ENCODE measurements around the gene HNRNPH3. TPM values are rescaled to one million over a fixed set of nuclear protein-coding genes. Genes with fewer than 3 reads are reported as not detected.
A peak's percentile ranks its signal among the peaks of the same experiment; 100 is the strongest.

The HNRNPH3 gene
- total RNA-seq, 1 experiment from 2014 or later, result 244 TPM

DNA sequence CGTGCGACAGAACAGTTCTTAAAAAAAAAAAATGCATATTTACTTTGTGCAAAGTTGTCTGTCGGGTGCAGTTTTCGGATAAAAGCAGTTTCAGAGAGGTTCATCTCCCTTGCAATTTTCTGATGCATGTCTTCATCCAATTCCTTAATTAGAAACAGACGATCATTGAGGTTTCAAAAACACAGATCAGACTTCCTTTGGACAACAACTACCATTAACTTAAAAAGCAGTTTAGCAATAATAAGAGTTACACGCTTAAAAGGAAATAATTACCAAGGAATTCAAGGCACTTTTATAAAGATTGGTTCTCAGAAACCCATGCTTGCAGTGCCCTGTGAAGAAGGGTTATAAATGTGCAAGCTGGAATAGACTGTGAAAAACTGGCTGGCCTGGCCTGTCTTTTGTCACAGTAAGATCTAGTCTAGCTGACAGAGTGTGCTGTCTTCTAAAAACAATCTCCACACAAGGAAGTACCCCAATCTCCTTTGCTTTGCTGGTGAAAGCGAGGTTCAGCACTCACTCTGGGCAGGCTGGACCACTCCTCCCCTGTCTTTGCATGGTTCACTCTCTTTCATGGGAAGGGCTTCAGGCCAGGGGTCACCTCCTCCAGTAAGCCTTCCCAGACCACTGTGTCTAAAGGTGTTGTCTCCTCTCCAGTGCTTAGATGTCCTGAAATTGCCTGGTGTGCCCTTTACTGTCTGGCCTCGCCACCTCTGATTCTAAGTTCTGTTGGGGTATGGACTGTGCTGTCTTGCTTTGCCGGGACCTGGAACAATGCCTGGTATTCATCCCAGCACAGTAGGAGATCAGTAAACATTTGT lies 34.8 kb upstream of the HNRNPH3 start:
- Histone ChIP-seq H2BK5ac (ENCODE audit: insufficient read length, low read length) (no peak overlapping the region), H4K8ac (replicated peaks; ENCODE audit: insufficient read length, low read depth, low read length) (no peak overlapping the region), H2BK12ac (ENCODE audit: insufficient read length, low read depth, low read length) (no peak overlapping the region), H2BK20ac (ENCODE audit: low read depth, low read length, poor library complexity, severe bottlenecking) (no peak overlapping the region), H3K4ac (ENCODE audit: low read depth, low read length) (no peak overlapping the region), H3K79me2 (ENCODE audit: insufficient read depth, low read length) (no peaks in the 10 kb centered on the region), H3K56ac (ENCODE audit: insufficient read length, low read depth, low read length) (no peak overlapping the region), H4K91ac (ENCODE audit: insufficient read length, low read depth, low read length) (no peak overlapping the region), H3K79me1 (ENCODE audit: insufficient read depth, low read depth, low read length, poor library complexity, severe bottlenecking) (no peaks in the 10 kb centered on the region), H3K27me3 (ENCODE audit: insufficient read depth, low read length) (no peaks in the 10 kb centered on the region), H2AFZ (ENCODE audit: low read length) (no peak overlapping the region), H2AK5ac (ENCODE audit: insufficient read length, low read length) (no peak overlapping the region), H4K5ac (ENCODE audit: insufficient read length, low read depth, low read length) (no peak overlapping the region), H3K14ac (ENCODE audit: insufficient read depth, low read length) (no peak overlapping the region; the same call in 1 of the 2 replicates), H3K9ac (ENCODE audit: extremely low read depth, insufficient read length, low read length) (no peak overlapping the region), H2BK15ac (ENCODE audit: low read depth, low read length) (no peak overlapping the region), H3K27ac (ENCODE audit: insufficient read length, low read depth, low read length) (no peak overlapping the region), H2BK120ac (ENCODE audit: low read depth, low read length, poor library complexity, severe bottlenecking) (no peak overlapping the region), H3K23me2 (ENCODE audit: insufficient read length, low read depth, low read length, poor library complexity, severe bottlenecking) (no peaks in the 10 kb centered on the region), H3K4me2 (ENCODE audit: insufficient read depth, insufficient read length, low read length) (no peak overlapping the region), H3T11ph (ENCODE audit: low read length) (no peak overlapping the region), H4K20me1 (ENCODE audit: control insufficient read depth, insufficient read depth, insufficient read length) (no peaks in the 10 kb centered on the region), H3K18ac (ENCODE audit: insufficient read length, low read depth, low read length) (no peak overlapping the region), H3K23ac (ENCODE audit: insufficient read length, low read depth, low read length) (no peak overlapping the region), H3K4me1 (ENCODE audit: insufficient read depth, low read length) (no peaks in the 10 kb centered on the region), H3K9me3 (ENCODE audit: control insufficient read depth, low read depth, low read length) (no peaks in the 10 kb centered on the region)
- no peaks in the 10 kb centered on the region for H3K9me3 Mint-ChIP-seq
- H3K36me3 Mint-ChIP-seq (ENCODE audit: insufficient read depth in 1 of 3, low read depth in 3 of 3), result no peaks in the 10 kb centered on the region
- no peaks in the 10 kb centered on the region for H3K27me3 Mint-ChIP-seq (ENCODE audit: low read depth)
- no CpG with 5 or more reads among the region's 9 CpGs for WGBS (ENCODE audit: extremely low coverage, insufficient read length, low lambda C conversion rate)
- no peak for DNase-seq
- no peak overlapping the region for H3K4me3 Mint-ChIP-seq
- TF ChIP-seq, protein P1, sequence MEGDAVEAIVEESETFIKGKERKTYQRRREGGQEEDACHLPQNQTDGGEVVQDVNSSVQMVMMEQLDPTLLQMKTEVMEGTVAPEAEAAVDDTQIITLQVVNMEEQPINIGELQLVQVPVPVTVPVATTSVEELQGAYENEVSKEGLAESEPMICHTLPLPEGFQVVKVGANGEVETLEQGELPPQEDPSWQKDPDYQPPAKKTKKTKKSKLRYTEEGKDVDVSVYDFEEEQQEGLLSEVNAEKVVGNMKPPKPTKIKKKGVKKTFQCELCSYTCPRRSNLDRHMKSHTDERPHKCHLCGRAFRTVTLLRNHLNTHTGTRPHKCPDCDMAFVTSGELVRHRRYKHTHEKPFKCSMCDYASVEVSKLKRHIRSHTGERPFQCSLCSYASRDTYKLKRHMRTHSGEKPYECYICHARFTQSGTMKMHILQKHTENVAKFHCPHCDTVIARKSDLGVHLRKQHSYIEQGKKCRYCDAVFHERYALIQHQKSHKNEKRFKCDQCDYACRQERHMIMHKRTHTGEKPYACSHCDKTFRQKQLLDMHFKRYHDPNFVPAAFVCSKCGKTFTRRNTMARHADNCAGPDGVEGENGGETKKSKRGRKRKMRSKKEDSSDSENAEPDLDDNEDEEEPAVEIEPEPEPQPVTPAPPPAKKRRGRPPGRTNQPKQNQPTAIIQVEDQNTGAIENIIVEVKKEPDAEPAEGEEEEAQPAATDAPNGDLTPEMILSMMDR (conservative IDR thresholded peaks at IDR 0.05), result no peak
- H3K4me1 Mint-ChIP-seq, result peaks cover 5 to 11% of the 10 kb centered on the region in 2 experiments
- peak overlapping the region in 2 of 3 experiments; percentile 4 to 64; a peak in 3 of 7 replicates for H3K27ac Mint-ChIP-seq

All from H9 (cell line).